Erythroblast (primary cell): ENCODE data around the gene UBAC2.

ENCODE experiments used
- GATA1 ChIP-seq: IDR thresholded peaks from 2 replicates; pipeline ENCODE4 v1.6.1; 2011; ENCODE audit warnings: low read depth, mild to moderate bottlenecking, control low read depth, low read length, moderate library complexity
- POLR2A ChIP-seq: IDR thresholded peaks from 2 replicates; pipeline ENCODE4 v1.6.1; 2011; ENCODE audit warnings: mild to moderate bottlenecking, low read length

GRCh38 chr13:99256283-99256682 lies 55.6 kb downstream of the UBAC2 start:
- TF ChIP-seq POLR2A (no peak), GATA1 (no peak)
